Hematopoietic multipotent progenitor cell treated with erythropoietin and hydrocortisone succinate and interleukin-3 and kit ligand, for 15 days (in vitro differentiated cells): Measurements from ENCODE around the gene SLC38A7.
A peak's percentile ranks its signal among the peaks of the same experiment; 100 is the strongest.

Experiments
- DNase-seq: peaks from one replicate; pipeline ENCODE4 v3.0.0-alpha.2; 2015; ENCODE audit warnings: low spot score

The SLC38A7 gene

DNA sequence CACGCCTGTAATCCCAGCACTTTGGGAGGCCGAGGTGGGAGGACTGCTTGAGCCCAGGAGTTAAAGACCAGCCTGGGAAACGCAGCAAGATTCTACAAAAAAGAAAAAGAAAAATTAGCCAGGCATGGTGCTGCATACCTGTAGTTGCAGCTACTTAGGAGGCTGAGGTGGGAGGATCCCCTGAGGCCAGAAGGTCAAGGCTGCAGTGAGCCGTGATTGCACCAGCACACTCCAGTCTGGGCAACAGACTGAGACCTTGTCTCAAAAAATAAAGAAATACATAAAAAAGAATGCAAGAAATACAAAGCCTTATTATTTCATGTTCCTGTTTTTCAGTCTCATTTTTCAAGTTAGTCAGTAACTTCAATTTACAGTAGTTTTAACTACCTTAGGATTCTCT, 49.1 kb downstream of the SLC38A7 start:
- no peak for DNase-seq

DNA sequence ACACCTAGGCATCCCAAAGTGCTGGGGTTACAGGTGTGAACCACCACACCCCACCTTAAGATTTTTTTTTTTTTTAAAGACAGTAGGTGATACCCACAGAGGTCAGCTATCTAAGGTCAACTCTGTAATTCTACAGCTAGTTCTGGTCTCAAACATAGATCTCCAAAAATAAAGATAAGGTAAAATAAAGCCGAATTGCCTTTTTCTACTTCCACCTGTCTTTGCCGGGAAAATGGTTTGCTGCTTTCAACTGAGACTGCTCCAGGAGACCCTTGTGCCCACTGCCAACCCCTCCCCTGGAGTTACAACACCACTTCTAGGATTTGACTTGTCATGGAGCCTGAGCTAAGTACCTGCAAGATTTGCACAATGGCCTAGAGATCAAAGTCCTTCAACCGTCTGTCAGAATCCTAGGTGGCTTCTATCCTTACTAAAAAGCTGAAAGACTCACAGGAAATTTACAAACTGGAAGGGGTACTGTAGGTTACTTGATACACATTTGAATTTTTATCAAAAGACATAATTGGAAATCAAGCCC, 50.2 kb downstream of the SLC38A7 start:
- no peak for DNase-seq

DNA sequence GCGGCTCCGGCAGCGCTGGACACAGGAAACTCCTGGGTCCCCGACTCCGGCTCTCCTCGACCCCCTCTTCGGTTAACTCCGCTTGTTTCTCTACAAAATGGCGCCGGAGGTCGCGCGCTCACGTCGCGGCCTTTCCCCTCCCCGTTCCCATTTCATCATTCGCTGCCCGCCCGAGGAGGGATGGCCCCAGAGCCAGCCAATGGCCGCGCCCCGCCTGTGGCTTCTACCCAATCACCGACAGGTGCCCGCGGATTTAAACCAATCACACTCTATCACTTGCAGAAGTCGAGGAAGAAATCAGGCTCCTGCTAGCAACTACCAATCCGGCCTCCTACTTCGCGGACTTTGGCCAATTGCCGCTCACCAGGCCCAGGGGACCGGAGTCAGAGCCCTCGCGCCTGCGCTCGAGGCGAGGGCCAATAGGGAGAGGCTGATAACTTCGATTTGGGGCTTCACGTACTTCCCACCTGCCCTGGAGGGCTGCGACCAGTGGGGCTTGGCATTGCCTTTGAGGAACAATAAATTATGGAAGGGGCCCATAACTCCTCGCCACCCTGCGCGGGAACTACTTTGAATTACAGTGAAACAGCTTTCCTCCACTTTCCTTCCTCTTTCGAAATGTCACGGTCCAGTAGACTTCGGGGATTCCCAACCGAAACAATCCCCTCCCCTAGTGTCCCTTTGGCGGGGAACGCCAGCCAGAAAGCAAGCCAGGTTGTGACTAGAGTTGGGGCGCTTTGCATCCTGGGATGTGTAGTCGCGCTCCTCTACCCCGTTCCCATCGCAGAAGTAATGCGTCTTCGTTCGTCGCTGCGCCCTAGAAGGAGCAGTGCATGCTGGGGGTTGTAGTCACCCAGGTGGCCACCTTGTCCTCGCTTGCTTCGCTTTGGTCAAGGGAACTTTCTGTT, 54.6 kb downstream of the SLC38A7 start, which contains the start of gene CNOT1:
CNOT1 (minus strand) TSS at position 94 of the 908 bp plus-strand sequence. CDS start 30,489 bp downstream, outside the sequence.
- DNase-seq = peak; percentile 98

GRCh38 chr16:58628845-58629732, 55.5 kb downstream of the SLC38A7 start:
- peak; percentile 57 for DNase-seq

DNA sequence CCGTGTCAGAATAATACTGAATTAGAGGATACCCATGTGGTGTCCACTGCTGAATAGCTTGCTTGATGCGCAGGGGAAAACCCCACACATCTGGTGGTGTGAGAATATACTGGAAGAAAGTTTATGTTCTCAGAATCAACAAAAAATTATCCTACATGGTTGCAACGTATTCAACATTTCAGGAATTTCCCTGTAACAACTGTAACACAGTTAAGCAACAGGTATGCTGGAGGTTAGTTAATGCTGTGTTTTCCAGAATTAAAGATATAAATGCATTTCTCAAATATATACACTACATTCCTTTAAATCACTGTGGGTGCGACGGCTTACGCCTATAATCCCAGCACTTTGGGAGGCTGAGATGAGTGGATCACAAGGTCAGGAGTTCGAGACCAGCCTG, 60.4 kb downstream of the SLC38A7 start:
- no peak for DNase-seq

DNA sequence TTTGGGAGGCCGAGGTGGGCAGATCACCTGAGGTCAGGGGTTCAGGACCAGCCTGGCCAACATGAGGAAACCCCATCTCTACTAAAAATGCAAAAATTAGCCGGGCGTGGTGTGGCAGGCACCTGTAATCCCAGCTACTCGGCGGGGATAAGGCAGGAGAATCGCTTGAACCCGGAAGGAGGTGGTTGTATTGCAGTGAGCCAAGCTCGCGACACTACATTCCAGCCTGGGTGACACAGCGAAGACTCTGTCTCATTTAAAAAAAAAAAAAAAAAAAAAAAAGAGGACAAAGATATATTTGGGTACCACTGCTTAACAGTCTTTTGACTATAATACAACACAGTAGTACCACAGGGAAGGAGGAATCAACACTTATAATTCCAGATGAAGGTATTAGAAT, 64.2 kb downstream of the SLC38A7 start:
- no peak for DNase-seq

GRCh38 chr16:58615280-58615679, 69.3 kb downstream of the SLC38A7 start:
- no peak for DNase-seq
